Fibroblast of villous mesenchyme (primary cell): ENCODE data around the gene RPS10. TPM values are rescaled to one million over a fixed set of nuclear protein-coding genes. Genes with fewer than 3 reads are reported as not detected.

ENCODE experiments used
- DNase-seq: peaks from one replicate; pipeline ENCODE4 v3.0.0-alpha.2; 2010; ENCODE audit warnings: low read depth
- H3K4me3 ChIP-seq: 2 replicates; pipeline ENCODE4 v1.5.1; 2011; ENCODE audit warnings: low read depth, mild to moderate bottlenecking, low read length
- total RNA-seq: library from RNA; depleted of rRNA; stranded (reverse); fragments of >200 nt; gene quantifications from 2 replicates; pipeline ENCODE4 v1.2.3, GENCODE V29; 2012
- TF ChIP-seq, protein P1 (sequence below): IDR thresholded peaks from 2 replicates; pipeline ENCODE4 v1.5.1; 2012; ENCODE audit warnings: low read depth, mild to moderate bottlenecking, low read length; ENCODE audit not compliant: insufficient read depth

The RPS10 gene
- total RNA-seq, 1 donor, result 1,946 TPM

DNA sequence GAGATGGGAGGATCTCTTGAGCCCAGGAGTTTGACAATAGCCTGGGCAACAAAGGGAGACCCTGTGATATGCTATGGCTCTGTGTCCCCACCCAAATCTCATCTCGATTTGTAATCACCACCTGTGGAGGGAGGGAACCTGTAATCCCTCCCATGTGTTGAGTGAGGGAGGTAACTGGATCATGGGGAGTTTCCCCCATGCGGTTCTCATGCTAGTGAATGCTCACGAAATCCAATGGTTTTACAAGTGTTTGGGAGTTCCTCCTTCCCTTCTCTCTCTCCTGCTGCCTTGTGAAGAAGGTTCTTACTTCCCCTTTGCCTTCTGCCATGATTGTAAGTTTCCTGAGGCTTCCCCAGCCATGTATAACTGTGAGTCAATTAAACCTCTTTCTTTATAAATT lies 36.8 kb downstream of the RPS10 start:
- no peak overlapping the region for H3K4me3 ChIP-seq
- no peak for DNase-seq
- TF ChIP-seq, protein P1, sequence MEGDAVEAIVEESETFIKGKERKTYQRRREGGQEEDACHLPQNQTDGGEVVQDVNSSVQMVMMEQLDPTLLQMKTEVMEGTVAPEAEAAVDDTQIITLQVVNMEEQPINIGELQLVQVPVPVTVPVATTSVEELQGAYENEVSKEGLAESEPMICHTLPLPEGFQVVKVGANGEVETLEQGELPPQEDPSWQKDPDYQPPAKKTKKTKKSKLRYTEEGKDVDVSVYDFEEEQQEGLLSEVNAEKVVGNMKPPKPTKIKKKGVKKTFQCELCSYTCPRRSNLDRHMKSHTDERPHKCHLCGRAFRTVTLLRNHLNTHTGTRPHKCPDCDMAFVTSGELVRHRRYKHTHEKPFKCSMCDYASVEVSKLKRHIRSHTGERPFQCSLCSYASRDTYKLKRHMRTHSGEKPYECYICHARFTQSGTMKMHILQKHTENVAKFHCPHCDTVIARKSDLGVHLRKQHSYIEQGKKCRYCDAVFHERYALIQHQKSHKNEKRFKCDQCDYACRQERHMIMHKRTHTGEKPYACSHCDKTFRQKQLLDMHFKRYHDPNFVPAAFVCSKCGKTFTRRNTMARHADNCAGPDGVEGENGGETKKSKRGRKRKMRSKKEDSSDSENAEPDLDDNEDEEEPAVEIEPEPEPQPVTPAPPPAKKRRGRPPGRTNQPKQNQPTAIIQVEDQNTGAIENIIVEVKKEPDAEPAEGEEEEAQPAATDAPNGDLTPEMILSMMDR, result no peak

DNA sequence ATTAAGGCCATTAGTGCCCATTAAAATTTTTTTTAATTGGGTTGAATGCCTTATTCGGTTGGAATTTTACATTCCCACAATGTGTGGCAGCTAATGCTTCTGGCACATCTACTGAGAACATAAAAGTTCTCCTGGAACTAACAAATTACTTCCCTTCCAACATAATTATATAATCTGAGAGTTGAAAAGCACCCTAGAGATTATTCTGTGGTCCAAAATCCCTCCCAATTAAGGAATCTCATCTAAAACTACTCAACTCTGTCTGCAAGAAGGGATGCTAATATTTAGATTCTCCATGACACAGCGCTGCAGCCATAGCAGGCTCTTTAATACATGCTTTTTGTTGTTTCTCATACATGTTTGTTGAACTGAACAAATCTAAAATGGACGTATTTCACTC lies 37.4 kb downstream of the RPS10 start:
- TF ChIP-seq, protein P1, result no peak
- H3K4me3 ChIP-seq, result no peak overlapping the region
- no peak for DNase-seq

DNA sequence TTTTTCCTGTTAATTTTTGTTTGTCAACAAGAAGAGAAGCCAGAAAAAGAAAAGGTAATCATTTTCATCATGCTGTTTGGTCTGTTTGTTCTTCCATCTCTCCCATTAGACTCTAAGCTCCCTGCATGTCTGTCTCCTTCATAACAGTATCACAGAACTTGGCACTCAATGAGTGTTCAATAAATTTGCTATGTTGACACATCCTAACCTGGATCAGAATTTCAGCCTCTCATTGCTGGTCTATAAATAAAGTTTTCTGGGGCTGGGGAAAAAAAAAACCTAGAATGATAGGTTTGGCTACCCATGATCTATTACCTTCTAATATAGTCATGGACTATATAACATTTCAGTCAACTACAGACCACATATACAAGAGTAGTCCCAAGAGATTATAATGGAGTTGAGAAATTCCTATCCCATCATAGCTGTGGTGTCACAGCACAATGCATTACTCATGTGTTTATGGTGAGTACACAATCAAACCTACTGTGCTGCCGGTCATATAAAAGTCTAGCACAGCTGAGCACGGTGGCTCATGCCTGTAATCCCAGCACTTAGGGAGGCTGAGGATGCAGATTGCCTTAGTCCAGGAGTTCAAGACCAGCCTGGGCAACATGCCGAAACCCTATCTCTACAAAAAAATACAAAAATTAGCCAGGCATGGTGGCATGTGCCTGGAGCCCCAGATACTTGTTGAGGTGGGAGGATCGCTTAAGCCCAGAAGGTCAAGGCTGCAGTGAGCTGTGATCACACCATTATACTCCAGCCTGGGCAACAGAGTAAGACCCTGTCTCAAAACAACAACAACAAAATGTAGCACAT lies 39.3 kb downstream of the RPS10 start:
- H3K4me3 ChIP-seq, result no peak overlapping the region
- TF ChIP-seq, protein P1, result no peak
- peak; percentile 93 for DNase-seq

DNA sequence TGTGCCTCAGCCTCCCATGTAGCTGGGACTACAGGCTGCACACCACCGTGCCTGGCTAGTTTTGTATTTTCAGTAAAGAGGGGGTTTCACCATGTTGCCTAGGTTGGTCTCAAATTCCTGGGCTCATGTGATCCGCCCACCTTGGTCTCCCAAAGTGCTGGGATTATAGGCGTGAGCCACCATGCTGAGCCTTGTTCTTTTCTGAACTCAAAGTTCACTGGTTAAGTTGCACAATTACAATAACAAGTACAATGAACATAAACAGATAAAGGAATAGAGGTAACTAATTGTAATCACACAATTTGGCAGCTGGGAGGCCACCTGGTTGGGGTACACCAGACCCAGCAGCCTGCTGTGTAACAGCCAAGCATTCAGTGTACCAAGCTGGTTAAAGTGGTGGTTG lies 40.1 kb downstream of the RPS10 start:
- TF ChIP-seq, protein P1, result no peak
- no peak for DNase-seq
- no peak overlapping the region for H3K4me3 ChIP-seq

DNA sequence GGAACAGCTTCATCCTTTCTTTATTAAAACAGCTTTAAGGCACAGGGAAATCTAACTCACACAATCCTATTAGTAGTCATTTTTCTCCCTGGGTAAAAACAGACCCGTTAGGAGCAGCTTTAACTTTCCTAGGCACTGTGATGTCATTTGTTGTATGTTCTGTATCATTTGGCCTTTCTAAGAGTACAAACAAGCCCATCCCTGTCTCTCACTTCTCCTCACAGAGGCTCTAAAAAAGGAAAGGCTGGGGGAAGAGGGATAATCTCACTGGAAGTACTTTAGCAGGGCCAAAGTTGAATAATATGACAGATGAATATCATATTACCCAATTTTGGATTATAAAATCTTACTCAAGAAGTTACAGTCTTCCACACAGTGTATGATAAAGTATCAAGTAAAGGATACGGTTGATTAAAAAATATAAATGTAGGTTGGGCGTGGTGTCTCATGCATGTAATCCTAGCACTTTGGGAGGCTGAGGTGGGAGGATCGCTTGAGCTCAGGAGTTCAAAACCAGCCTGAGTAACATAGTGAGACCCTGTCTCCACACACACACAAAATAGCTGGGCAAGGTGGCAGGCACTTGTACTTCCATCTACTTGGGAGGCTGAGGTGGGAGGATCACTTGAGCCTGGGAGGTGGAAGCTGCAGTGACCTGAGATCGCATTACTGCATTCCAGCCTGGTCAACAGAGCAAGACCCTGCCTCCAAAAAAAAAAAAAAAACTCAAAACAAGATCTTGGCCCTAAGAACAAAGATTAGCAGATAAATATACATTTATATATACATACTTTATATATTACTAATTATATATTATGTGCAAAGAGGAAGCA lies 41.3 kb downstream of the RPS10 start:
- TF ChIP-seq, protein P1, result no peak
- DNase-seq, result peak; percentile 37
- H3K4me3 ChIP-seq, result no peak overlapping the region

DNA sequence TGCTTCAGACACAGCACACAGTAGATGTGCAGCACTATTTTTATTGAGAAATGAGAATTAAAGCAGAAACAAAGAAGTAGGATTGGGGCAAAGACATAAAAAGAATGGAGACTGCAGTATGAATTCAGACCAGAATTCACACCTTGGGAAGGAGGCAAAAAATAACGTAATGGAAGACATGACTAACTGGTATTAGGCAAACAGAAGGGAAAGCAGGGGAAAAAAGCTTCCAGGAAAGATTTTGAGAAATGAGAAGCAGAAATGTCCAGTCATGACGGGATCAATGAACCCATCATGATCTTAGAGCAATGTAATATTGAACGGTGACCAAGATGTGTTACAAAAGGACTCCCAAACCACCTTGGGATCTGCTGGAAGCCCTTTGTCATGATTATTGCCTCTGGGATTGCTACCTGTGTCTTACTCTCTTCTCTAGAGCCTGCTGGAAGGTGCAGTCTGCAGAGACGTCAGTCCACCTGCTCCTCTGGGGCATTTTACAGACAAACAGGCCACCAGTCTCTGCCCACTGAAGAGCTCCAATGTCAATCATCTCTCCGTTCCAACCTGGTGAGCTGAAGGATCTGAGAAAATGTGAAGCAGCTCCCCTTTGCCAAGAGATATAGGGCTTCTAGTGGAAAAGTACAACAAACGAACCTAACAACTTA lies 42.1 kb downstream of the RPS10 start:
- no peak for DNase-seq
- no peak overlapping the region for H3K4me3 ChIP-seq
- TF ChIP-seq, protein P1, result no peak
